Stomach (tissue), 9 donors: Measurements from ENCODE around the gene CST2. TPM values are rescaled to one million over a fixed set of nuclear protein-coding genes. Genes with fewer than 3 reads are reported as not detected.

ENCODE experiments used
- DNase-seq, 2 donors: peaks; one replicate each; pipeline versions ENCODE4 v3.0.0 to v3.0.0-alpha.2; 2013 to 2019
- H3K27ac ChIP-seq, 5 donors: fragments of 200-600 bp in 4 of 5; sonication (generic) in 4 of 5; one replicate each; pipeline ENCODE4 v1.5.1; 2013 to 2019; ENCODE audit warnings: mild to moderate bottlenecking in 1 of 5, moderate library complexity in 1 of 5
- H3K27me3 ChIP-seq, 3 donors: fragments of 200-600 bp; sonication (generic); one replicate each; pipeline ENCODE4 v1.5.1; 2017 to 2019; ENCODE audit warnings: mixed run types in 1 of 3
- H3K36me3 ChIP-seq, 4 donors: fragments of 200-600 bp; sonication (generic); 1 replicate in 3 of 4; 2 replicates in 1 of 4; pipeline ENCODE4 v1.5.1; 2016 to 2019
- H3K4me1 ChIP-seq, 4 donors: fragments of 200-600 bp; sonication (generic); one replicate each; pipeline ENCODE4 v1.5.1; 2016 to 2019
- H3K4me3 ChIP-seq, 4 donors: fragments of 200-600 bp; sonication (generic) in 3 of 4; one replicate each; pipeline ENCODE4 v1.5.1; 2016 to 2019; ENCODE audit warnings: mild to moderate bottlenecking in 1 of 4
- H3K9me3 ChIP-seq, 4 donors: fragments of 200-600 bp; sonication (generic); one replicate each; pipeline ENCODE4 v1.5.1; 2016 to 2019
- EP300 ChIP-seq: sonication (generic); formaldehyde crosslinking; IDR thresholded peaks from one replicate; pipeline ENCODE4 v1.6.1; 2017; ENCODE audit warnings: antibody characterized with exemption
- POLR2A ChIP-seq, 4 donors: fragments of 450-650 bp; IDR thresholded peaks; one replicate each; pipeline ENCODE4 v1.6.1; 2016; ENCODE audit warnings: antibody characterized with exemption in 4 of 4, control low read depth in 2 of 4, mild to moderate bottlenecking in 1 of 4, moderate library complexity in 1 of 4
- POLR2AphosphoS5 ChIP-seq, 3 donors: sonication (generic); formaldehyde crosslinking; IDR thresholded peaks; one replicate each; pipeline ENCODE4 v1.6.1; 2016; ENCODE audit warnings: antibody characterized with exemption in 3 of 3
- WGBS, 5 donors: extraction: QIAGEN DNeasy Blood & Tissue Kit in 3 of 5; methylation state at CpG; one replicate each; pipeline versions ENCODE4 v1.1.5 to v1.1.7; 2013 to 2018; 5-methylcytosine and 5-hydroxymethylcytosine counted together
- intact Hi-C: fragments of 100-400 bp; cut with DNase I; formaldehyde crosslinking; loops from one replicate; pipeline ENCODE4 v1.15.1; 2023; ENCODE audit warnings: low total_unique reads
- polyA plus RNA-seq, 3 donors: library from polyadenylated mRNA; stranded (reverse); fragments of 200-250 nt; gene quantifications; one replicate each; pipeline ENCODE4 v1.2.3, GENCODE V29; 2013
- total RNA-seq, 5 donors: library from RNA; depleted of rRNA; stranded (reverse); fragments of >200 nt; gene quantifications; one replicate each; pipeline versions ENCODE4 v1.1.0 to v1.2.3, GENCODE V29; 2014 to 2016
- TF ChIP-seq, protein P1 (sequence below), 7 experiments: fragments of 450-650 bp in 4 of 7; fragments of 200-600 bp in 3 of 7; sonication (generic) in 3 of 7; IDR thresholded peaks; one replicate each; pipeline ENCODE4 v1.5.1; 2016 to 2019; ENCODE audit warnings: antibody characterized with exemption in 7 of 7, control low read depth in 2 of 7, mild to moderate bottlenecking in 1 of 7
- donor health status: healthy with polysubstance abuse.
- donor health status: Bipolar disorder and iron deficiency.
- donor health status: healthy.

CST2 gene
- total and polyA plus RNA-seq, 8 donors: 0.58 to 1.3 TPM; not detected in 6

DNA sequence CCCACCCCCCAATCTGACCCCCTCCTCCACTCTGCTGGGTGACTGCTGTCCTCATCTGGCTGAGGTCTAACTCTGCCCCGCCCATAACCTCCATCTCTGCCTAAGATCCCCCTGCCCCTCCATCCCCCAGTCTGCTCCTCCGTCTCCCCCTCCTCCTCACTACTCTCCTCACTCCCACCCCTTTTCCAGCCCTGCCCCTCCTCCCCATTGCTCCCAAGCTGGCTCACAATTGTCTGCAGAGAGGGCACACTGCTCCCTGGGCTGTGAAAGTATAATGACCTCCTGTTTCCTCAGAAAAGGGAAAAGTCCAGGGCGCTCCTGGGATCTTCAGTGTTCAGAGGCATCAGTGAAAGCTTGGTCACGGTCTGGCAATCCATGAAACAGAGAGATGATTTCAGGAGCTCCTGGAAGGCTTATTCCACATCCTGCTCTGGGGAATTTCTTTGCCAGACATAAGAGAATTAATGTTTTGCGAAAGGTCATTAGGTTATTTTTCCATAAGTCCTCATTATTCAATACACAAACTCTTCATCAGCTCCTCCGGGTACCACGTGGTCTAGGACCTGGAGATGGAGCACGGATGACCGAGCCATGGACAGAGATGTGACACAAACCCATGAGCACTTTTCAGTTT lies 31.6 kb upstream of the CST2 start:
- H3K27me3 ChIP-seq: no peaks in the 10 kb centered on the region
- WGBS, 5 donors: 49 to 59% (median 53%) methylated on average over 8 to 9 of the region's 9 CpGs

DNA sequence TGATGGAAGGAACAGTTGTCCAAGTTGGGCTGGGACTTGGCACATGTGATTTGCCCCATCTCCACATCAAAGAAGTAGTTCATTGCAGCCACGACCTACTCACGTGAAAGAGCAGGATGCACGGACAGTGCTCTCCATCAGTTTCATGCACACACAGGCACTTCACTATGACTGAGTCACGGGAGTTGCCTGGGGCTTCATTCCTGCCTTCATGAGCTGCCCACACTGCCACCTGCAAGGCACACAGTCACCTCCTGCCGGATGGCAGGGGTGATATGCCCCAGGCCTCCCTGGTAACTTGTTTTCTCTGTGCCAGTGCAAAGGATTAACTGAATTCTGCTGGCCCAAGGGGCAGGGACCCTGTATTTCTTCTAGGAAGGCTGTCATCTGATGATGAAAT lies 30.2 kb upstream of the CST2 start:
- H3K4me1 ChIP-seq: no peaks in the 10 kb centered on the region
- 57 to 79% (median 77%) methylated on average over 5 of the region's 5 CpGs for WGBS, 5 donors
- intact Hi-C loops: no loop called here

More for the DNA sequence above, 31.6 kb upstream of the CST2 start:
- DNase-seq: no peak
- H3K4me1 ChIP-seq: no peaks in the 10 kb centered on the region
- H3K36me3 ChIP-seq: no peaks in the 10 kb centered on the region
- intact Hi-C loops: no loop called here
- no peak for TF ChIP-seq POLR2A (IDR thresholded peaks at IDR 0.05)
- TF ChIP-seq, protein P1, sequence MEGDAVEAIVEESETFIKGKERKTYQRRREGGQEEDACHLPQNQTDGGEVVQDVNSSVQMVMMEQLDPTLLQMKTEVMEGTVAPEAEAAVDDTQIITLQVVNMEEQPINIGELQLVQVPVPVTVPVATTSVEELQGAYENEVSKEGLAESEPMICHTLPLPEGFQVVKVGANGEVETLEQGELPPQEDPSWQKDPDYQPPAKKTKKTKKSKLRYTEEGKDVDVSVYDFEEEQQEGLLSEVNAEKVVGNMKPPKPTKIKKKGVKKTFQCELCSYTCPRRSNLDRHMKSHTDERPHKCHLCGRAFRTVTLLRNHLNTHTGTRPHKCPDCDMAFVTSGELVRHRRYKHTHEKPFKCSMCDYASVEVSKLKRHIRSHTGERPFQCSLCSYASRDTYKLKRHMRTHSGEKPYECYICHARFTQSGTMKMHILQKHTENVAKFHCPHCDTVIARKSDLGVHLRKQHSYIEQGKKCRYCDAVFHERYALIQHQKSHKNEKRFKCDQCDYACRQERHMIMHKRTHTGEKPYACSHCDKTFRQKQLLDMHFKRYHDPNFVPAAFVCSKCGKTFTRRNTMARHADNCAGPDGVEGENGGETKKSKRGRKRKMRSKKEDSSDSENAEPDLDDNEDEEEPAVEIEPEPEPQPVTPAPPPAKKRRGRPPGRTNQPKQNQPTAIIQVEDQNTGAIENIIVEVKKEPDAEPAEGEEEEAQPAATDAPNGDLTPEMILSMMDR (IDR thresholded peaks at IDR 0.05): no peak
- H3K4me3 ChIP-seq: no peak overlapping the region
- no peak overlapping the region for H3K27ac ChIP-seq
- peaks cover 0 to 4% (median 3%) of the 10 kb centered on the region in 4 donors for H3K9me3 ChIP-seq

DNA sequence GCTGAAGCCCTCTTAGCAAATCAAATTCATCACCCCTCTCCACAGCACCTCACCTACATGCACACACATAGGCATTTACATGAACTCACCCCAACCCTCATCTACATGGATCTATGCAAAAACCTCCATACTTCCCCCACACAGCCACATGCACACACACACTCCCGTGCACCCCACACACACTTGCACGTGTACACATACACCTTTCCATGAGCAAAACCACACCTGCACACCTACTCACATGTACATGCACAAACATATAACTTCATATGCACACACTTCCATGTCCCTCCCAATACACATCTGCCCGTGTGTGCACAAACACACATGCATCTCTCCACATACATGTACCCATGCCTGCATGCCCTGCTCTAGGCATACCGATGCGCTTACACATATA lies 29.7 kb upstream of the CST2 start:
- no peaks in the 10 kb centered on the region for H3K36me3 ChIP-seq
- no peak overlapping the region for H3K4me3 ChIP-seq
- H3K27me3 ChIP-seq: no peaks in the 10 kb centered on the region
- intact Hi-C loops: no loop called here
- no peaks in the 10 kb centered on the region for H3K4me1 ChIP-seq
- no peak for DNase-seq
- no peak overlapping the region for H3K27ac ChIP-seq
- TF ChIP-seq, protein P1 (IDR thresholded peaks at IDR 0.05): no peak
- TF ChIP-seq EP300 (no peak), POLR2A (IDR thresholded peaks at IDR 0.05) (no peak), POLR2AphosphoS5 (IDR thresholded peaks at IDR 0.05) (no peak)
- H3K9me3 ChIP-seq: no peaks in the 10 kb centered on the region
- WGBS, 5 donors: 86 to 91% (median 90%) methylated on average over 5 of the region's 5 CpGs

More for the DNA sequence above, 30.2 kb upstream of the CST2 start:
- H3K27me3 ChIP-seq: no peaks in the 10 kb centered on the region
- TF ChIP-seq, protein P1 (IDR thresholded peaks at IDR 0.05): no peak
- TF ChIP-seq EP300: no peak
- no peak for TF ChIP-seq POLR2A (IDR thresholded peaks at IDR 0.05)
- TF ChIP-seq POLR2AphosphoS5 (IDR thresholded peaks at IDR 0.05): no peak
- no peak overlapping the region for H3K4me3 ChIP-seq
- DNase-seq: no peak
- no peaks in the 10 kb centered on the region for H3K36me3 ChIP-seq
- H3K27ac ChIP-seq: no peak overlapping the region
- H3K9me3 ChIP-seq: no peaks in the 10 kb centered on the region

DNA sequence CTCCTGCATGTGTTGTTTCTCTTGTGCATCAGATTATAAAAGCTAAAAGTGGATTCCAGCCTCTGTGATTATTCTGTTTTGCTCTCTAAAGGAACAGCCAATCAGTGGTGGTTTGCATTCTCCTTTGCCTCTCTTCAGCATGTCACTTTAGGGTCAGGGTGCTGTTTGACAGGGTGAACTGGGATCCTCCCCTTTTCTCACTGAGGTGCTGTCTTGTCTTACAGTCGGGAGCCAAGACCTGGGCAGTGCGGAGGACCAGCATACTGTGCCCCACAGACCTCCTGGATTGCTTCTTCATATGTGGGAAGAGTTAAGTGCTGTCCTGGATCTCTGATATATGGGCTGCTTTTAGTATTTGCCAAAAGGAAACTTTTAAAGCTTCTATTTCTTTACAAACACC lies 15.2 kb upstream of the CST2 start:
- Histone ChIP-seq H3K27ac (no peak overlapping the region), H3K4me3 (no peak overlapping the region), H3K27me3 (peaks cover 0 to 5% (median 0%) of the 10 kb centered on the region in 3 donors), H3K9me3 (peaks cover 0 to 3% (median under 1%) of the 10 kb centered on the region in 4 donors), H3K36me3 (no peaks in the 10 kb centered on the region), H3K4me1 (no peaks in the 10 kb centered on the region)
- intact Hi-C loops: no loop called here
- TF ChIP-seq, protein P1 (IDR thresholded peaks at IDR 0.05): no peak
- TF ChIP-seq EP300 (no peak), POLR2AphosphoS5 (IDR thresholded peaks at IDR 0.05) (no peak), POLR2A (IDR thresholded peaks at IDR 0.05) (no peak)
- 47 to 66% (median 58%) methylated on average over 2 of the region's 2 CpGs for WGBS, 5 donors
- no peak for DNase-seq
